ENCODE data around the gene WDR5.

- TF ChIP-seq FOXK2 (IDR thresholded peaks at IDR 0.05) (no peak), ELF4 (IDR thresholded peaks at IDR 0.05) (no peak), TARDBP (IDR thresholded peaks at IDR 0.05) (no peak), BHLHE40 (IDR thresholded peaks at IDR 0.05; ENCODE audit: borderline replicate concordance) (no peak)
Measured at GRCh38 chr9:134193912-134194535, 58.1 kb downstream of the WDR5 start.

All from HEK293T (cell line).